Effector memory CD4-positive, alpha-beta T cell (primary cell): Measurements from ENCODE around the gene OR2A42.
"Not testable (repeated sequence)": the region's sequence is repeated elsewhere in the genome, so short reads cannot be mapped to it uniquely, and the experiment has no call there.

Source experiments
- DNase-seq, 3 donors: peaks; one replicate each; pipeline ENCODE4 v3.0.0-alpha.2; 2020
- H3K27ac ChIP-seq: 2 replicates; pipeline ENCODE4 v1.7.0; 2013; ENCODE audit warnings: mild to moderate bottlenecking, low read length, moderate library complexity; ENCODE audit not compliant: insufficient read depth, poor library complexity, severe bottlenecking
- H3K27me3 ChIP-seq: replicated peaks from 2 replicates; pipeline ENCODE4 v1.7.0; 2013; ENCODE audit warnings: mild to moderate bottlenecking, low read length; ENCODE audit not compliant: insufficient read depth, control insufficient read depth, poor library complexity, severe bottlenecking
- H3K36me3 ChIP-seq: 2 replicates; pipeline ENCODE4 v1.7.0; 2013; ENCODE audit warnings: mild to moderate bottlenecking, low read length, moderate library complexity; ENCODE audit not compliant: control insufficient read depth, insufficient read depth
- H3K4me1 ChIP-seq: 2 replicates; pipeline ENCODE4 v1.7.0; 2013; ENCODE audit warnings: low read length, mild to moderate bottlenecking; ENCODE audit not compliant: control insufficient read depth, insufficient read depth, poor library complexity, severe bottlenecking
- H3K4me3 ChIP-seq: 2 replicates; pipeline ENCODE4 v1.7.0; 2013; ENCODE audit warnings: low read length, low read depth, mild to moderate bottlenecking; ENCODE audit not compliant: insufficient read depth, poor library complexity, severe bottlenecking
- H3K9me3 ChIP-seq: 2 replicates; pipeline ENCODE4 v1.7.0; 2013; ENCODE audit warnings: mild to moderate bottlenecking, low read length, moderate library complexity; ENCODE audit not compliant: control insufficient read depth
- total RNA-seq, 3 donors: gene quantifications; one replicate each; lab custom pipeline; 2026; lab: John Stamatoyannopoulos, UW

Gene OR2A42, protein sequence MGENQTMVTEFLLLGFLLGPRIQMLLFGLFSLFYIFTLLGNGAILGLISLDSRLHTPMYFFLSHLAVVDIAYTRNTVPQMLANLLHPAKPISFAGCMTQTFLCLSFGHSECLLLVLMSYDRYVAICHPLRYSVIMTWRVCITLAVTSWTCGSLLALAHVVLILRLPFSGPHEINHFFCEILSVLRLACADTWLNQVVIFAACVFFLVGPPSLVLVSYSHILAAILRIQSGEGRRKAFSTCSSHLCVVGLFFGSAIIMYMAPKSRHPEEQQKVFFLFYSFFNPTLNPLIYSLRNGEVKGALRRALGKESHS
- 0 reads per million in 3 donors for total RNA-seq

DNA sequence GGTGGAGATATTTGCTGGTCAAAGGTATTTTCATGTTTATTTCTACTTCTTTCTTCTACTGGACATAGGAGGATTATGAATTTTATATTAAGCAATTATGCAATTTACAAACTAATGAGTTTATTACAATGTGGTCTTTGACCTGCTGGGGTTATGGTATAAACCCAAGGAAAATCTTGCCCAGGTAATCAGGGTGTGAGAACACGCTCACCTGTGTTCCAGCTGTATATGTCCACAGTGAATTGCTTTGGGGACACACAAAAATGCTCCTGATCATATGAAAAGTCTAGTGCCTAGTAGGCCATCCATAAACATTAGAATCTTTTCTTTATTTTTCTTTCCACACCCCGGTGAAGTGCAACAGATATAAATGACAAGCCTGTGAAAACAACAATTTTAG is at the start of gene OR2A42:
TSS of gene OR2A42 (minus strand) at position 241 of the 400 bp plus-strand sequence. CDS start 6,762 bp downstream, outside the sequence.
- H3K4me3 ChIP-seq, H3K4me1 ChIP-seq, H3K9me3 ChIP-seq, H3K36me3 ChIP-seq, DNase-seq, H3K27ac ChIP-seq, H3K27me3 ChIP-seq: not testable (repeated sequence)

DNA sequence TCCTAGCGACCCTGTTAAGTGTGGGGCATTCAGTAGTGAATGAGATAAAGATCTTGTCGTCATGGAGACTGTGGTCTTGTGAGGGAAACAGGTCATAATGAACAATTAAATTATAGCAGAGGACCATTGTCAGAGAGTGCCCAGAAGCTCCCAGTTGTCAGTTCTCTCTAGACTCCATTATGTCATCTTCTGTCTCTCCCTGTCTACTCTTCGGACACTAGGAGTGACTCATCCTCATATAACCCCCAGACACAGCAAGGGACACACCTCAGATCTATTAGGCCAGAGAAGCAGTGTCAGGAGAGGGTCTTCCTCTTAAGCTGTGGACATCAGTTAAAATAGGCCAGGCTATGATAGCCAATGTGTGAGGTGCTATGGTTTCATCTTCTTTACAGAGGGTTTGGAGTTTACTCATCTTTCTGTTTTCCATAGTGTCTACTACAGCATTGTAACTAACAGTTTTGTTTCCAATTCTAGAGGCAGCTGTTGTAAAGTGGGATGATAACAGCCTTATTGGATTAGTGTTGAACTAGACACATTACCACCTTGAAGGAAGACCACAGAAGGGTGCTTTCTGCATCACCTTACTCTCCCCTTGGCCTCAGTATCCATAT is 47.9 kb upstream of the OR2A42 start:
- H3K36me3 ChIP-seq, H3K9me3 ChIP-seq, H3K4me3 ChIP-seq, DNase-seq, H3K4me1 ChIP-seq, H3K27ac ChIP-seq, H3K27me3 ChIP-seq: not testable (repeated sequence)

DNA sequence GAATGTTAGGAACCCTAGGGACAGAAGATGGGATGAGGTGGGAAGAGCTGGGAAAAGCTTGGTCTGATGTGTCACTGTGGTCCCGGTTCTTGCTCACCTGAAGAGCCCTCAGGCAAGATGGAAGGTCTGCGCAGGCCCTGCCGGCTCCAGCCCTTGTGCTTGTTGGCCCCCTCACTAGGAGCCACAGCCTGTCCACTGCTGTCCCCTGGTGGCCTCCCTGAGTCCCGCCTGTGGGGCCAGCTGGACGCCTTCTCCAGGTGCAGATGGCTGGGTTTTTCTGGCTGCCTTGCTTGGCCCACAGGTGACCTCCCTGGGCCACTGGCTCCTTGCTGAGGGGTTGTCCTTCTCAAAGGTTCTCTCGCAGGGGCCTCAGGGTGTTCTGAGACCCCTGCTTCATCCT is 44.3 kb upstream of the OR2A42 start:
- not testable (repeated sequence) for H3K4me1 ChIP-seq, H3K36me3 ChIP-seq, DNase-seq, H3K9me3 ChIP-seq, H3K27ac ChIP-seq, H3K27me3 ChIP-seq, H3K4me3 ChIP-seq

DNA sequence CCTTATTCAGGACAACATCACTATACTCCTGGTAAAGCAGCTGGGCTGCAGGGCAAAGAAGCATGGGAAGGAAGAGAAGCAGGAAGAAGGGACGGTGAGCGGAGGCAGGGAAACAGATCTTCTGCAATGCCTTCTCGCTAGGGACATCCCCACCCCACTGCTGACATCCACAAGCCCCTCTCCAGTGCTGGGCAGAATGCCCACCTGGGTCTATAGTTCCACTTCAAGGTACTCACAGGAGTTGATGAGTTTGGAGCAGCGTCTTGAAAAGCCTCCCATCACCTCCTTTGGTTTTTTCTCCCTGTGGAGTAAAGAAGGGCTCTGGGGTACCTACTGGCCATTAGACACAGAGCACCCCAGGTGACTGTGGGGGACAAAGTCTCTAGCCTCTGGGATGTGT is 43.1 kb upstream of the OR2A42 start:
- DNase-seq, H3K9me3 ChIP-seq, H3K27me3 ChIP-seq, H3K27ac ChIP-seq, H3K4me1 ChIP-seq, H3K36me3 ChIP-seq, H3K4me3 ChIP-seq: not testable (repeated sequence)

DNA sequence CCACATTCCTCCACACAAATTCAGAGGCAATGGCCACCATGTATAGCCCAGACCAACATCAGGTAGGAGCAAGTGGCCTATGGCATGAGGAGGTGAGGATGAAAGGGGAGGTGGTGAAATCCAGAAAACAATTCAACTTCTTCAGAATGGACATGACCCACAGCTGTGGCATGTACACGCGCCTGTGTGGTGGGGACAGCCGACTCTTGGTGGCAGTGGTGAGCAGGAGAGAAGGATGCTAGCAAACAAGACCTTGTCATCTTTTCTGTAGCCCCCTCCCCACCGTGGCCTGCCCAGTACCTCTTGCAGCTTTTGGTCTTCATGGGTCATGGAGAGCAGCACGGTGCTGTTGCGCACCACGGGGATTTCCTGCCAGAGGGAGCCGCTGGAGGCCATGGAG is 42.6 kb upstream of the OR2A42 start:
- H3K27me3 ChIP-seq, H3K4me3 ChIP-seq, H3K27ac ChIP-seq, H3K4me1 ChIP-seq, DNase-seq, H3K36me3 ChIP-seq, H3K9me3 ChIP-seq: not testable (repeated sequence)

DNA sequence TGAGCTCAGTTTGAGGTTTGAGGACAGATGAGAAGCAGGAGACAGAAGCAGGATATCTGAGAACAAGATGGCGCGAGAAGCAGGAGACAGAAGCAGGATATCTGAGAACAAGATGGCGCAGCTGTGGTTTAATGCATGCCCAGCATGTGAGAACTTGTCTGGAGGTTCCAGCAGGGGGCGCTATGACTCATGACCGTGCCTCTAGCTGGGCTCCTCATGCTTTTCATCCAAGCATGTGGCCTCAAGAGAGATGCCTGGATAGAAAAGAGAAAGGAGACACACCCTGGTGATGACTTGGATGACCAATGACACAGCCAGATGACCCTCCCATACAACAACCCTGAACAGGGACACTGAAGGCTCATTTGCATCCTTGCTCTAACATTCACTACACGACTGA is 40.6 kb upstream of the OR2A42 start:
- not testable (repeated sequence) for H3K27ac ChIP-seq, DNase-seq, H3K9me3 ChIP-seq, H3K36me3 ChIP-seq, H3K27me3 ChIP-seq, H3K4me1 ChIP-seq, H3K4me3 ChIP-seq

DNA sequence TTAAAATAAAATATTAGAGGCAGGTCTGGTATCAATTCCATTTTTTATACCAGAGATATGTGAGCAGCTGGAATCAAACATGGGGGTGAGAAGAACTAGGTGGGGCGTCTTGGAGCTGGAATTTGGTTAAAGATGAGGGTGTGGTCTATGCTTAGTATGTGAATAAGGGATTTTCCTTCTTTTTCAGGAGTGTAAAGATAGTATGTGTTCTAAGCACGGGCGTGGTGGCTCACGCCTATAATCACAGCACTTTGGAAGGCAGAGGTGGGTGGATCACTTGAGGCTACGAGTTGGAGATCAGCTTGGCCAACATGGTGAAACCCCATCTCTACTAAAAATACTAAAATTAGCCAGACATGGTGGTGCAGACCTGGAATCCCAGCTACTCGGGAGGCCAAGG is 35.9 kb upstream of the OR2A42 start:
- DNase-seq, result not testable (repeated sequence)

DNA sequence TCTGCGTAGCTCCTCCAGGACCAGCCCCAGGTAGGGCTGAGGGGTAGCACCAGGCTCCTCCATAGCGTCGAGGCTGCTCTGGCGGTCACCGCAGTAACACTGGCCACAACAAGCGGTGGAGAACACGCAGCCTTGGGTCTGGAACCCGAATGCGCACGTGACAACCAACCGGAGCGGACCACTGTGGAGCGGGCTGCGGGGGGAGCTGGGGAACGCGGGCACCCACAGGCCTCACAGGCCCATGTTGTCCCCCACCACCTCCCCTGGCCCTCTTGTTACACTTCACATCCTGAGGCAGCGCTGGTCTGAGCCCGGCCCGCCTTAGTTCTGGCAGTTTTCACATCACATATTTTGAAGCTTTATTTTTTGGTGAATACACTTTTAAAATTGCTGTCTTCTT is 29.8 kb upstream of the OR2A42 start, which contains the start of gene CTAGE8:
TSS of gene CTAGE8 (minus strand) at position 101 of the 400 bp plus-strand sequence. CDS start at position 63, 38 bp downstream.
- H3K36me3 ChIP-seq, H3K9me3 ChIP-seq, H3K27me3 ChIP-seq, H3K4me1 ChIP-seq, DNase-seq, H3K27ac ChIP-seq, H3K4me3 ChIP-seq: not testable (repeated sequence)

More for the DNA sequence above, 35.9 kb upstream of the OR2A42 start:
- H3K9me3 ChIP-seq, H3K36me3 ChIP-seq, H3K4me1 ChIP-seq, H3K27me3 ChIP-seq, H3K4me3 ChIP-seq, H3K27ac ChIP-seq: not testable (repeated sequence)

DNA sequence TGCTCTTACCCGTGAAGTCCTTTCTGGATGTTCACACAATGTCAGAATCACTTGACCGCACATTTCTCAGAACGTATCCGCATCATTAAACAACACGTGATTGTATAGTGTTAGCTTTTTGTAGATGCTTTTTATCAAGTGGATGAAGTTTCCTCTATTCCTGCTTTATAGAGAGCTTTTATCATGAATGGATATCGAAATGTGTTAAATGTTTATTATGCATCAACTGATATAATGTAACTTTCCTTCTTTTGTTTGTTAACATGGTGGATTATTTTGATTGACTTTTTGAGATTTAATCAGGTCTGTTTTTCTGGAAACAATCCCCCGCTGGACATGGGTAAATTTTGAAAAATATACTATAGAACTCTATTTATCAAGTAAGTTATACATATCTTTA is 25.3 kb upstream of the OR2A42 start, which contains the start of gene OR2A7:
TSS of gene OR2A7 (minus strand) at position 101 of the 400 bp plus-strand sequence. CDS start 5,164 bp downstream, outside the sequence.
- not testable (repeated sequence) for H3K4me3 ChIP-seq, H3K36me3 ChIP-seq, H3K27ac ChIP-seq, H3K4me1 ChIP-seq, H3K9me3 ChIP-seq, DNase-seq, H3K27me3 ChIP-seq

DNA sequence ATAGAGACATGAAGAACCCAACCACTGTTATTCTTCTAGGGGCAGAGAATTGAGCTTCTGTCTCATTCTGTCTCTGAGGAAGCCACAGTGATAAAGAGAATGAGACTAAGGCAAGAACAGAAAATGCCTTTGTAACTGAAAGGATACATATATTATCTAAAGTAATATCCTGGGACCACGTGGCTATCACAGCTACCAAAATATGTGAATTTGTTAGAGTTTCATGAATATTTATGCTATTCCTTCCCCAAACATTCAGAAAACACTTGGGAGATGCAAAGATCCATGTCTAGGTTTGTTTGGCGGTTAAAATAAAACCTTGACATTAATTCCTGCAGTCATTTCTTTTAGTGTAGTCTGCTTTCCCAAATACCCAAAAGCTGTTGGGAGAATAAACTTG is 22.7 kb upstream of the OR2A42 start:
- not testable (repeated sequence) for H3K36me3 ChIP-seq, H3K4me1 ChIP-seq, H3K4me3 ChIP-seq, H3K27ac ChIP-seq, H3K9me3 ChIP-seq, DNase-seq, H3K27me3 ChIP-seq
